ENCODE measurements around the gene MAP2K7. TPM values are rescaled to one million over a fixed set of nuclear protein-coding genes. Genes with fewer than 3 reads are reported as not detected.

Gene MAP2K7
- total RNA-seq, 1 donor from 2014 or later, result 55.6 TPM

DNA sequence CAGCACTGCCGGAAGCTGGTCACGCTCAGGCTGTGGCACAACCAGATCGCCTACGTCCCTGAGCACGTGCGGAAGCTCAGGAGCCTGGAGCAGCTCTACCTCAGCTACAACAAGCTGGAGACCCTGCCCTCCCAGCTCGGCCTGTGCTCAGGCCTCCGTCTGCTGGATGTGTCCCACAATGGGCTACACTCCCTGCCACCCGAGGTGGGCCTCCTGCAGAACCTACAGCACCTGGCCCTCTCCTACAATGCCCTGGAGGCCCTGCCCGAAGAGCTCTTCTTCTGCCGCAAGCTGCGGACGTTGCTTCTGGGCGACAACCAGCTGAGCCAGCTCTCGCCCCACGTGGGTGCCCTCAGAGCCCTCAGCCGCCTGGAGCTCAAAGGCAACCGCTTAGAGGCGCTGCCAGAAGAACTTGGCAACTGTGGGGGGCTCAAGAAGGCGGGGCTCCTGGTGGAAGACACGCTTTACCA, 3.2 kb upstream of the MAP2K7 start:
- Mint-ChIP-seq H3K4me1 (peaks cover 16% of the 10 kb centered on the region), H3K36me3 (peaks cover 3% of the 10 kb centered on the region), H3K27me3 (ENCODE audit: low read depth) (peaks cover 2% of the 10 kb centered on the region), H3K27ac (no peak overlapping the region), H3K9me3 (no peaks in the 10 kb centered on the region), H3K4me3 (no peak overlapping the region)
- TF ChIP-seq, protein P1, sequence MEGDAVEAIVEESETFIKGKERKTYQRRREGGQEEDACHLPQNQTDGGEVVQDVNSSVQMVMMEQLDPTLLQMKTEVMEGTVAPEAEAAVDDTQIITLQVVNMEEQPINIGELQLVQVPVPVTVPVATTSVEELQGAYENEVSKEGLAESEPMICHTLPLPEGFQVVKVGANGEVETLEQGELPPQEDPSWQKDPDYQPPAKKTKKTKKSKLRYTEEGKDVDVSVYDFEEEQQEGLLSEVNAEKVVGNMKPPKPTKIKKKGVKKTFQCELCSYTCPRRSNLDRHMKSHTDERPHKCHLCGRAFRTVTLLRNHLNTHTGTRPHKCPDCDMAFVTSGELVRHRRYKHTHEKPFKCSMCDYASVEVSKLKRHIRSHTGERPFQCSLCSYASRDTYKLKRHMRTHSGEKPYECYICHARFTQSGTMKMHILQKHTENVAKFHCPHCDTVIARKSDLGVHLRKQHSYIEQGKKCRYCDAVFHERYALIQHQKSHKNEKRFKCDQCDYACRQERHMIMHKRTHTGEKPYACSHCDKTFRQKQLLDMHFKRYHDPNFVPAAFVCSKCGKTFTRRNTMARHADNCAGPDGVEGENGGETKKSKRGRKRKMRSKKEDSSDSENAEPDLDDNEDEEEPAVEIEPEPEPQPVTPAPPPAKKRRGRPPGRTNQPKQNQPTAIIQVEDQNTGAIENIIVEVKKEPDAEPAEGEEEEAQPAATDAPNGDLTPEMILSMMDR (IDR thresholded peaks at IDR 0.05; ENCODE audit: unreplicated experiment), result no peak
- no peak for DNase-seq (ENCODE audit: low spot score in 2 of 2, unreplicated experiment in 2 of 2)

DNA sequence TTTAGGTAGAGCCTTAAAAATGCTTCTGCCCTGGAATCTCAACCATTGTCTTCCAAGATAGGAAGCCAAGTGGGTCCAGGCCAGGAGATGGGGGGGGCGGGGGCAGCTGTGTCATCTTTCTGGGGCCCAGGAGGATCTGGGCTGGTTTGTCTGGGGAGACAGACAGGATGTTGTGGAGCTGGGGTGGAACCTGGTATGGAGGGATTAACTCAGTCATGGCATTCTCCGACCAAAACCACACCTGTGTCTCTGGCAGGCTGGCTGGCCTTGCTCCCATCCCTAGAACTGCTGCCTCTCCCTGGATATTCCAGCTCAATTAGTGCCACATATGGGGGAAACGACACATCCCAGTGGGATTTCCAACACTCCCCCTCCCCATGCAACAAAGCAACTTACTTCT, 2.7 kb upstream of the MAP2K7 start:
- TF ChIP-seq, protein P1 (IDR thresholded peaks at IDR 0.05; ENCODE audit: unreplicated experiment), result no peak
- Mint-ChIP-seq H3K27me3 (ENCODE audit: low read depth) (peaks cover 2% of the 10 kb centered on the region), H3K4me3 (no peak overlapping the region), H3K9me3 (no peaks in the 10 kb centered on the region), H3K4me1 (peaks cover 20% of the 10 kb centered on the region), H3K27ac (no peak overlapping the region), H3K36me3 (peaks cover 3% of the 10 kb centered on the region)
- no peak for DNase-seq (ENCODE audit: low spot score in 2 of 2, unreplicated experiment in 2 of 2)

DNA sequence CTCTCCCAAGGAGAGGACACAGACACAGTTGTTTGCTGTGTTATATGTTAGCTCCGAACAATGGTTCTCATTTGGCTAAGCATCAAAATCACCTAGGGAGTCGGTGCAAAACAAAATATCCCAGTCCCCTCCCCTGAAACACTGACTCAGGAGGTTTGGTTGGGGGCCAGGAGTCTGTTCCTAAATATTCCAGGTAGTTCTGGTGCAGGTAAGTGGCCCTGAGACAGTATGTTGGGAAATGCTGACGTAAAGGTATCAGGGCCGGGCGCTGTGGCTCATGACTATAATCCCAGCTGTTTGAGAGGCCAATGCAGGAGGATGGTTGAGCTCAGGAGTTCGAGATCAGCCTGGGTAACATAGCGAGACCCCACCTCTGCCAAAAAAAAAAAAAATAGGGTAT, 2.3 kb upstream of the MAP2K7 start:
- H3K4me3 Mint-ChIP-seq, result no peak overlapping the region
- no peak for DNase-seq (ENCODE audit: low spot score in 2 of 2, unreplicated experiment in 2 of 2)
- no peaks in the 10 kb centered on the region for H3K9me3 Mint-ChIP-seq
- H3K27ac Mint-ChIP-seq, result no peak overlapping the region
- peaks cover 3% of the 10 kb centered on the region for H3K36me3 Mint-ChIP-seq
- H3K27me3 Mint-ChIP-seq (ENCODE audit: low read depth), result peaks cover 2% of the 10 kb centered on the region
- H3K4me1 Mint-ChIP-seq, result peaks cover 20% of the 10 kb centered on the region
- TF ChIP-seq, protein P1 (IDR thresholded peaks at IDR 0.05; ENCODE audit: unreplicated experiment), result no peak

DNA sequence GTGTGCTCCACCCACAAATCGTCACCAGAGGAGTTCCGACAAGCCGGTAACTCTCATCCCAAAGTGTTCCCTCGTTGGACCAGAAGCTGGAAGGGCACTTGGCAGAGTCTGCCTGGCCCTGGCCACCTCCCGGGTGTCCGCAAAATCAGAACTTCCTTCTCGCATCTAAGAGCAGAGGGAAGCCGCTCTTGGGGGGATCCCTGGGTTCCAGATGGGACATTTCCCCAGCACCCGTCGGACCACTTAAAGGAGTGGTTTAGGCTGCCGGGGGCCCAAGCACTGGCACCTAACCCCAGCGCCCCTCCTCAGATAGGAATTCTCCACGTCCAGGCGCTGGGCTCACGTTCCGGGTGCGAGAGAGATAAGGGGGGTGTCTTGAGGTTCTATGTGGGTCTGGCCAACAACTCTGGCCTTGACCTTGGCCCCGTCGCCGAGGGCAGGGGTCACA, 857 bp upstream of the MAP2K7 start:
- Mint-ChIP-seq H3K36me3 (peaks cover 3% of the 10 kb centered on the region), H3K27ac (peak overlapping the region; percentile 97), H3K9me3 (no peaks in the 10 kb centered on the region), H3K4me1 (peaks cover 20% of the 10 kb centered on the region), H3K4me3 (peak overlapping the region; percentile 80), H3K27me3 (ENCODE audit: low read depth) (peaks cover 2% of the 10 kb centered on the region)
- no peak for DNase-seq (ENCODE audit: low spot score in 2 of 2, unreplicated experiment in 2 of 2)
- TF ChIP-seq, protein P1 (IDR thresholded peaks at IDR 0.05; ENCODE audit: unreplicated experiment), result no peak

DNA sequence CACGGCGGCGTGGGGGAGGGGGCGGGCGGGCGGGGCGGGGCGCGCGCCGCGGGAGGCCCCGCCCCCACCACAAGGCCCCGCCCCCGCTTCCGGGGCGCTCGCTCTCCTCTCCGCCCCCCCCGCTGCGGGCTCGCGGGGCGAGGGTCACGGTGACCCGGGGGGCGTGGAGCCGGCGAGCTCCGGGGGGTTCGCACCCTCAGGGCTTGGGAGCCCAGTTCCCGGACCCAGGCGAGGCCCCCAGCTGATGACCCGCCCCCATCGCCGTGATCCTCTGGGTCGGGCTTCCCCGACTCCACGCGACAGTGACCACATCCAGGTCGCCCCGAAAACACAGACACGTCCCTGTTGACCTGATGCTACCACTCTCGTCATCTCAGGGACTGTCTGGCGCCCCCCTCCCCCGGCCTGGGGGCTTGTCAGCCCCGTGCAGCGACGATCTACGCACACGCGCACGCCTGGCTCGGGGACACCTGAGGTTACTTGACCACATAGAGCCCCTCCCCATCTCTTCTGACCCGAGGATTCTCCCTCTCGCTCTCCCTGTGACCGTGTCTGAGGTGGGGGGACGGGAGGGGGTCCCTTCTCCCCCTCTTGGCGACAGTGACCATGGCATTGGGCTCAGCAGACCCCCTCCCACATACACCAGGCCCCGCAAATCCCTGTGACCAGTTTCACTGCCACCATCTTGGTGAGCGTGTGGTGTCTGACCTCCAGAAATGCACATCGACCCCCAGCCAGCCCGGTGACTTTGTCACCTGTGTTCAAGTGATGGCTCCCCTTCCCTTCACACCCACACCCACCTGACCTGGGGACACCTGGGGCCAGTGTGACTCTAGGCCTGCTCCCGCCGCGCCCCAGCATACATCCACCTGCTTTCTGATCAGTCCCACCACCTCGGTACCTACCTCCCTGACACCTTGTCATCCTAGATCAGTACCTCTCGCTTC, 670 bp downstream of the MAP2K7 start:
- peaks cover 20% of the 10 kb centered on the region for H3K4me1 Mint-ChIP-seq
- no peak for DNase-seq (ENCODE audit: low spot score in 2 of 2, unreplicated experiment in 2 of 2)
- peaks cover 2% of the 10 kb centered on the region for H3K27me3 Mint-ChIP-seq (ENCODE audit: low read depth)

More for the DNA sequence above, 670 bp downstream of the MAP2K7 start:
- Mint-ChIP-seq H3K9me3 (no peaks in the 10 kb centered on the region), H3K4me3 (peak overlapping the region; percentile 85), H3K27ac (peak overlapping the region; percentile 64), H3K36me3 (peaks cover 3% of the 10 kb centered on the region)
- TF ChIP-seq, protein P1 (IDR thresholded peaks at IDR 0.05; ENCODE audit: unreplicated experiment), result no peak

All from mesothelial cell of epicardium (in vitro differentiated cells).